Vagina (tissue), 2 donors: Measurements from ENCODE around the gene STXBP1. TPM values are rescaled to one million over a fixed set of nuclear protein-coding genes. Genes with fewer than 3 reads are reported as not detected.

Experiments
- DNase-seq, 2 donors: peaks; one replicate each; pipeline ENCODE4 v3.0.0-alpha.2; 2017; ENCODE audit errors: extremely low spot score in 2 of 2
- H3K27ac ChIP-seq: fragments of 200-600 bp; sonication (generic); one replicate; pipeline ENCODE4 v1.5.1; 2019
- H3K27me3 ChIP-seq: fragments of 200-600 bp; sonication (generic); one replicate; pipeline ENCODE4 v1.5.1; 2019
- H3K36me3 ChIP-seq, 2 donors: fragments of 200-600 bp; sonication (generic); one replicate each; pipeline ENCODE4 v1.5.1; 2017 to 2019
- H3K4me1 ChIP-seq: fragments of 200-600 bp; sonication (generic); one replicate; pipeline ENCODE4 v1.5.1; 2019
- H3K4me3 ChIP-seq, 2 donors: fragments of 200-600 bp; sonication (generic); 1 replicate in 1 of 2; 2 replicates in 1 of 2; pipeline ENCODE4 v1.5.1; 2016 to 2019
- H3K9me3 ChIP-seq: fragments of 200-600 bp; sonication (generic); one replicate; pipeline ENCODE4 v1.5.1; 2019
- CTCF ChIP-seq, 3 experiments: fragments of 450-650 bp in 2 of 3; fragments of 200-600 bp in 1 of 3; sonication (generic) in 1 of 3; IDR thresholded peaks; one replicate each; pipeline ENCODE4 v1.5.1; 2017 to 2019; ENCODE audit warnings: antibody characterized with exemption in 3 of 3, mild to moderate bottlenecking in 2 of 3, moderate library complexity in 2 of 3
- POLR2A ChIP-seq, 2 donors: fragments of 450-650 bp; IDR thresholded peaks; one replicate each; pipeline ENCODE4 v1.6.1; 2017; ENCODE audit warnings: antibody characterized with exemption in 2 of 2, mild to moderate bottlenecking in 2 of 2, moderate library complexity in 2 of 2
- POLR2AphosphoS5 ChIP-seq, 2 donors: sonication (generic); formaldehyde crosslinking; IDR thresholded peaks; one replicate each; pipeline ENCODE4 v1.9.0; 2017; ENCODE audit warnings: antibody characterized with exemption in 2 of 2, mild to moderate bottlenecking in 2 of 2, low read depth in 1 of 2; ENCODE audit not compliant: insufficient read depth in 1 of 2
- intact Hi-C: fragments of 100-400 bp; cut with DNase I; formaldehyde crosslinking; loops from one replicate; pipeline ENCODE4 v1.15.1; 2023
- total RNA-seq: library from RNA; depleted of rRNA; stranded (reverse); fragments of >200 nt; gene quantifications from one replicate; pipeline ENCODE4 v1.2.3, GENCODE V29; 2016

The STXBP1 gene
- total RNA-seq, 1 donor from 2014 or later, result 56.2 TPM

GRCh38 chr9:127606043-127606442 lies 6.0 kb upstream of the STXBP1 start:
- intact Hi-C loops, result no loop called here
- no peak overlapping the region for H3K4me3 ChIP-seq
- TF ChIP-seq POLR2AphosphoS5 (IDR thresholded peaks at IDR 0.05; ENCODE audit: insufficient read depth in 1 of 2, low read depth in 1 of 2) (no peak), CTCF (IDR thresholded peaks at IDR 0.05) (no peak), POLR2A (IDR thresholded peaks at IDR 0.05) (no peak)
- H3K27me3 ChIP-seq, result no peaks in the 10 kb centered on the region
- no peak overlapping the region for H3K27ac ChIP-seq
- no peaks in the 10 kb centered on the region for H3K9me3 ChIP-seq
- DNase-seq, result no peak
- H3K4me1 ChIP-seq, result peaks cover 12% of the 10 kb centered on the region
- no peaks in the 10 kb centered on the region for H3K36me3 ChIP-seq

DNA sequence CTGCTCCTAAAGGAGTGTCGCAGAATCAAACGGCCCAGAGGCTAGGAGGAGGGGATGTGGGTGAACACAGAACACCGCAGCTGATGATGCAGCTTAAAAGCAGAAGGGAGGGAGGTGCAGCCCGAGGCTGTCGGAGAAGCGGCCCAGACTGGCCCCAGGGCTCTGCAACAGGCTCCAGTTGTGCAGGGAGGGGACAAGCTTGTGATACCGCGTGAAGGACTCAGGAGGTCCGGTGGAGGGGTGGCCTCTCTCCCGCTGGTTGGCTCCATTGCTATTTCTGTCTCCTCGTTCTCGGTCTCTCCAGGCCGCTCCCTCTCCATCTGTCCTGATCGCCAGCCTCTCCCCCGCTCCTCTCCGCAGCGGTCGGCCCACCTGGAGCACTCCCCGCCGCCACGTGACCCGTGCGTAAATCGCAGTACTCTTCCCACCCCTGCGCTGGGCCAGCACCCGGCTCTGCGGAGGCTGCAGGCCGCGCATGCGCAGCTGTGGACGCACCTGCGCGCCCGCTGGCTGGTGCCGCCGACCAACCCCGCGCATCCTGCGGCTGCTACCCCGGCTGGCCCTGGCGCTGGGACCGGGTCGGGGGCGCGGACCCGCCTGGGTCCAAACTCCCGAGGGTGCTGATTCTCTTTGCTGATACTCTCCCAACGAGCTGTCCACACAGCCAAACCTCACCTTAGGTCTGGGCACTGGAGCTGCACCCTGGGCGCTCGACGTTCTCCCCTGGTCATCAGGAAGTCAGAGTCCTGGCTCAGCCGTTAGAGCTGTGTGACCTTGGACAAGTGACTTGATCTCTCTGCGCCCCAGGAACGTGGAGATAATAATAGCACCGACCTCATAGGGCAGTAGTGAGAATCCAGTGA lies 3.7 kb upstream of the STXBP1 start:
- Histone ChIP-seq H3K4me3 (peak overlapping the region; percentile 35 to 44), H3K4me1 (peaks cover 23% of the 10 kb centered on the region), H3K9me3 (no peaks in the 10 kb centered on the region), H3K27me3 (no peaks in the 10 kb centered on the region), H3K36me3 (no peaks in the 10 kb centered on the region), H3K27ac (peak overlapping the region; percentile 79)
- DNase-seq, result no peak
- TF ChIP-seq POLR2AphosphoS5 (IDR thresholded peaks at IDR 0.05; ENCODE audit: insufficient read depth in 1 of 2, low read depth in 1 of 2) (peak; percentile 18 to 37), CTCF (IDR thresholded peaks at IDR 0.05) (no peak), POLR2A (IDR thresholded peaks at IDR 0.05) (no peak)
- intact Hi-C loops, result no loop called here

DNA sequence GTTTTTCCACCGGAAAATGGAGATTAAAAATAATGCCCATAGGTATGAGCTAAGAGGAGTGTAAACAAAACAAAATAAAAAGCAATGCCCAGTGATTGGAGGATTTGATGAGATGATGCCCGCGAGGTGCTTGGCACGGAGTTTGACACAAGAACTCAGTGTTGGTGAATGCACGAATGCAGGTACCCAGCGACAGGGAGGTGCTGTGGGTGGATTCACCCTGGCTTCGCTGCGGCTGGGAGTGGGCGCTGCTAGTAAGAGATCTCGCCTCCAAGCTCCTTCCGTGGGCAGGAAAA lies 526 bp upstream of the STXBP1 start:
- TF ChIP-seq CTCF (IDR thresholded peaks at IDR 0.05) (no peak), POLR2A (IDR thresholded peaks at IDR 0.05) (no peak), POLR2AphosphoS5 (IDR thresholded peaks at IDR 0.05; ENCODE audit: insufficient read depth in 1 of 2, low read depth in 1 of 2) (no peak)
- H3K27ac ChIP-seq, result peak overlapping the region; percentile 75
- H3K36me3 ChIP-seq, result no peaks in the 10 kb centered on the region
- no peaks in the 10 kb centered on the region for H3K27me3 ChIP-seq
- DNase-seq, result no peak
- peaks cover 32% of the 10 kb centered on the region for H3K4me1 ChIP-seq
- H3K9me3 ChIP-seq, result no peaks in the 10 kb centered on the region
- H3K4me3 ChIP-seq, result peak overlapping the region; percentile 89 to 99
- intact Hi-C loops, result no loop called here

- H3K36me3 ChIP-seq, result no peaks in the 10 kb centered on the region
- intact Hi-C loops, result no loop called here
- peak overlapping the region; percentile 98 for H3K27ac ChIP-seq
- DNase-seq, result no peak
- H3K4me3 ChIP-seq, result peak overlapping the region; percentile 89 to 99
- no peaks in the 10 kb centered on the region for H3K9me3 ChIP-seq
- no peaks in the 10 kb centered on the region for H3K27me3 ChIP-seq
- TF ChIP-seq CTCF (IDR thresholded peaks at IDR 0.05) (no peak), POLR2A (IDR thresholded peaks at IDR 0.05) (peak in 1 of 2 donors; percentile 9), POLR2AphosphoS5 (IDR thresholded peaks at IDR 0.05; ENCODE audit: insufficient read depth in 1 of 2, low read depth in 1 of 2) (peak; percentile 39 to 85)
- H3K4me1 ChIP-seq, result peaks cover 28% of the 10 kb centered on the region
These were observed 984 bp downstream of the STXBP1 start for GRCh38 chr9:127612939-127613582.

- H3K4me3 ChIP-seq, result peak overlapping the region; percentile 89 to 99
- DNase-seq, result no peak
- intact Hi-C loops, result no loop called here
These were observed 1.5 kb downstream of the STXBP1 start for GRCh38 chr9:127613583-127613954.

More at GRCh38 chr9:127613583-127613954, 1.5 kb downstream of the STXBP1 start:
- no peaks in the 10 kb centered on the region for H3K9me3 ChIP-seq
- no peaks in the 10 kb centered on the region for H3K27me3 ChIP-seq
- TF ChIP-seq POLR2AphosphoS5 (IDR thresholded peaks at IDR 0.05; ENCODE audit: insufficient read depth in 1 of 2, low read depth in 1 of 2), result no peak
- H3K27ac ChIP-seq, result peak overlapping the region; percentile 98
- peaks cover 23% of the 10 kb centered on the region for H3K4me1 ChIP-seq
- H3K36me3 ChIP-seq, result no peaks in the 10 kb centered on the region
